LHCN-M2 (cell line): ENCODE results near the gene STX16. TPM values are rescaled to one million over a fixed set of nuclear protein-coding genes. Genes with fewer than 3 reads are reported as not detected.
A peak's percentile ranks its signal among the peaks of the same experiment; 100 is the strongest.

ENCODE experiments used
- DNase-seq: peaks from one replicate; pipeline ENCODE4 v3.0.0-alpha.2; 2012; ENCODE audit warnings: low read depth
- polyA plus RNA-seq: library from polyadenylated mRNA; unstranded; fragments of >200 nt; gene quantifications from one replicate; pipeline ENCODE4 v1.2.1, GENCODE V29; 2012; ENCODE audit warnings: missing spikeins
- total RNA-seq: library from RNA; depleted of rRNA; stranded (reverse); fragments of >200 nt; gene quantifications from 2 replicates; pipeline ENCODE4 v1.2.3, GENCODE V29; 2014; rRNA removed

The STX16 gene
- 18.4 and 21.5 TPM in 2 replicates for total RNA-seq
- 22.2 TPM for polyA plus RNA-seq

GRCh38 chr20:58650776-58651558, at the start of gene STX16:
Gene STX16, plus strand, starts transcription at chr20:58651283. Its CDS starts 724 bp downstream, at chr20:58652007.
- peak; percentile 94 for DNase-seq

- DNase-seq, result no peak
Observed at GRCh38 chr20:58602124-58602523, 49.0 kb upstream of the STX16 start.

- DNase-seq, result no peak
Observed at GRCh38 chr20:58603721-58604120, 47.4 kb upstream of the STX16 start.

- DNase-seq, result no peak
Observed at GRCh38 chr20:58604128-58604881, 46.8 kb upstream of the STX16 start.

- DNase-seq, result no peak
Observed at GRCh38 chr20:58605292-58606065, 45.6 kb upstream of the STX16 start.

GRCh38 chr20:58606184-58606583, 44.9 kb upstream of the STX16 start:
- DNase-seq, result no peak

- DNase-seq, result no peak
Observed at GRCh38 chr20:58608096-58608840, 42.8 kb upstream of the STX16 start.

- no peak for DNase-seq
Observed at GRCh38 chr20:58609026-58609425, 42.1 kb upstream of the STX16 start.

GRCh38 chr20:58610071-58610800, 40.8 kb upstream of the STX16 start:
- DNase-seq, result no peak

GRCh38 chr20:58610811-58611210, 40.3 kb upstream of the STX16 start:
- no peak for DNase-seq

GRCh38 chr20:58611236-58612030, 39.6 kb upstream of the STX16 start:
- DNase-seq, result no peak

- DNase-seq, result no peak
Observed at GRCh38 chr20:58612121-58612691, 38.9 kb upstream of the STX16 start.

- no peak for DNase-seq
Observed at GRCh38 chr20:58613061-58613854, 37.8 kb upstream of the STX16 start.

GRCh38 chr20:58614366-58614765, 36.7 kb upstream of the STX16 start:
- no peak for DNase-seq

- DNase-seq, result no peak
Observed at GRCh38 chr20:58614984-58615760, 35.9 kb upstream of the STX16 start.

GRCh38 chr20:58616411-58616810, 34.7 kb upstream of the STX16 start:
- DNase-seq, result no peak

- no peak for DNase-seq
Observed at GRCh38 chr20:58617158-58617557, 33.9 kb upstream of the STX16 start.
